Kidney glomerular epithelial cell (primary cell): ENCODE measurements around the gene PPP4R4.

Experiments used
- DNase-seq: peaks from one replicate; lab custom pipeline; 2025; lab: John Stamatoyannopoulos, UW

PPP4R4 gene, protein sequence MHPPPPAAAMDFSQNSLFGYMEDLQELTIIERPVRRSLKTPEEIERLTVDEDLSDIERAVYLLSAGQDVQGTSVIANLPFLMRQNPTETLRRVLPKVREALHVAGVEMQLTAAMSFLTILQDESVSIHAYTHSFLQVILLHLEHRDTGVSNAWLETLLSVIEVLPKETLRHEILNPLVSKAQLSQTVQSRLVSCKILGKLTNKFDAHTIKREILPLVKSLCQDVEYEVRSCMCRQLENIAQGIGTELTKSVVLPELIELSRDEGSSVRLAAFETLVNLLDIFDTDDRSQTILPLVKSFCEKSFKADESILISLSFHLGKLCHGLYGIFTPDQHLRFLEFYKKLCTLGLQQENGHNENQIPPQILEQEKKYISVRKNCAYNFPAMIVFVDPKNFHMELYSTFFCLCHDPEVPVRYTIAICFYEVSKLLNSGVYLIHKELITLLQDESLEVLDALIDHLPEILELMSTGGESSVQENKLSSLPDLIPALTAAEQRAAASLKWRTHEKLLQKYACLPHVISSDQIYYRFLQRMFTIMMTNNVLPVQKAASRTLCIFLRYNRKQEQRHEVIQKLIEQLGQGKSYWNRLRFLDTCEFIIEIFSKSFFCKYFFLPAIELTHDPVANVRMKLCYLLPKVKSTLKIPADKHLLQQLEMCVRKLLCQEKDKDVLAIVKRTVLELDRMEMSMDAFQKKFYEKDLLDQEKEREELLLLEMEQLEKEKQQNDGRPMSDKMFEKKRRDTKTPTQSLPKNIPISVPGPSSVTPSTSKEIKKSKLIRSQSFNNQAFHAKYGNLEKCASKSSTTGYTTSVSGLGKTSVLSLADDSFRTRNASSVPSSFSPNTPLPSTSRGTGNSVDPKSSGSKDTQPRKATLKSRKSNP

DNA sequence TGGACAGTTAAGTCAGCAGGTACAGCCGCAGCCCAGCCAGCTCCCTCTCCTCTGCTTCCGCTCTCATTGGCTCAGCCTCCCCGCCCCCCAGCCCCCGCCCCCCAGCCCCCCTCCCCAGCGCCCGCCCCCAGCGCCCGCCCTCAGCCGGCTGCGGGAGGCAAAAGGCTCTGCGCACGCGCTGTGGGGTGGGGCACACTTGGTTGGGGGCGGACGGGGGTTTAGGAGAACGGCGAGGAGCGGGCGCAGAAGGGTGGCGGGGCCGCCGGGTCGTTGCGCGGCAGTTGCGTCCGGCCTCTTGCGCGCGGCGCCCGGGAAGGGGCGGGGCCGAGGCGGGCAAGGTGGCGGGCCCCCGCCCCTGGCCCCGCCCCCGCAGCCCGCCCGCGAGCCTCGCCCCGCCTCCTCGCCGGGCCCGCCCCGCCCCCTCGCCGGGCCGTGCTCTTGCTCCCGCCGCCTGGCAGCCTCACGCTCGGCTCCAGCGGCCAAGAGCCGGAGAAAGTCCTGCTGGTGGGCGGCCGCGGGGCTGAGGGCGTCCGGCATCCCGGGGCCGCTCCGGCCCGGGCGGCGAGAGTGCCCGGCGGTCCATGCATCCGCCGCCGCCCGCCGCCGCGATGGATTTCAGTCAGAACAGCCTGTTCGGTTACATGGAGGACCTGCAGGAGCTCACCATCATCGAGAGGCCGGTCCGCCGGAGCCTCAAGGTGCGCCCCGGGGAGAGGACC is at the start of gene PPP4R4:
PPP4R4 (plus strand) TSS at position 438 of the 719 bp plus-strand sequence; CDS start at position 582, 144 bp downstream.
- peak; percentile 71 for DNase-seq

DNA sequence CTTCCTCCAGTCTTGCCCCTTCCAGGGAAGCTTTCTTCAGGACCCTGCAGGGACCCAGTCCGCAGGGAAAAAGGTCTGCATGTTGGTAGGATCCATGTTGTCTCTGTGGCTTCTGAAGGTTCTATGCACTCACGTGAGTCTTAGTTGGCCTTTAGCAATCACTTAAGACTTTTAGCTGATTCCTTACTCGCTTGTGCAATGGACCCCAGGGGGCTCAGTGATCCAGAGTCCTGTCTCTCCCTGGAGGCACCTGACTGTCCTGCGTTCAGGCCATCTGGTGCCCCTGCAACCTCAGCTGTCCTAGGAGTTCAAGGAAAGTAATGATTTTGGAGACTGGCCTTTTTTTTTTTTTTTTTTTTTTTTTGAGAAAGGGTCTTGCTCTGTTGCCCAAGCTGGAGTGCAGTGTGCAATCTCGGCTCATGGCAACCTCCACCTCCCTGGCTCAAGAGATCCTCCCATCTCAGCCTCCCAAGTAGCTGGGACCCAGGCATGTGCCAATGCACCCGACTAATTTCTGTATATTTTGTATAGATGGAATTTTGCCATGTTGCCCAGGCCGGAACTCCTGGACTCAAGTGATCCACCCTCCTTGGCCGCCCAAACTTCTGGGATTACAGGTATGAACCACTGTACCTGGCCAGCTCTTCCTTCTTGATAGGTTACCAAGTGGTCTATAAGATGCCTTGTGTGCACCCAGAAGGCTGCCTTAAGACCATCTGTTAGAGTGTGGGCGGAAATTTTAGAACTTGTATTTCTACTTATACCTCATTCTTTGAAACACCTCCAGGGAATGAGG is 49.3 kb upstream of the PPP4R4 start:
- DNase-seq, result no peak

DNA sequence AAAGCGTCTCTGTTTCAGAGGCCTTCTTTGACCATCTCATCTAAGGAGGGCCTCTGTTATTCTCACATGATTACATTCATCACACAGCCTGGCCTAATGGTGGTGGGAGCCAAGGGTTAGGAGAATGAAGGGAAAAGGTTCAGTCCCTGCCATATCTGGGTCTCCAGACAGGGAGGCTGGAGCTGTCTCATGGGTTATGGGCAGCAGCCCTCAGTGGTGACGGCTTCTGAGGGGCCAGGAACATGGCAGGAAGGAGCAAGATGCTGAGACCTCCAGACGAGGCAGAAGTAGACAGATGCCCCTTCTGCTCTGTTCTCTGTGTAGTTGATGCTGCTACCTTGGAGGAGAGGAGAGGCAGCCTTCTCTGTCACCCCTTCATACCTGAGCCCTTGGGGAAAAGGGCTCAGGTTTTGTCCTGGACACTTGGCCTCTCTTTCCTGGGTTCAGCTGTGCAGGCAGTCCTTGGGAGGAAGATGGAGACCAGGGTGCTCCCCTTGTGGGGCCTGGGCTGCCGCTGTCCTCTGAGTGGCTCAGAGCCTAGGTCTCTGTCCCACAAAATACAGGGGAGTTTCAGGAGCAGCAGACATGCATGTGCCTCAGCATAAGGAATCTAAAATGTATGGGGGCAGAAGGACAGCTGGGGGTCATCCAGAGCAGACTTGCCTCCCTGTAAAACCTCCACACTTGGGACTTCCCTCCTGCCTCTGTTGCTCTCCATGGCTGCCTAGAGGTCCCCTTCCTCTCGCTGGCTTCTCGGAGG is 48.3 kb upstream of the PPP4R4 start:
- no peak for DNase-seq

DNA sequence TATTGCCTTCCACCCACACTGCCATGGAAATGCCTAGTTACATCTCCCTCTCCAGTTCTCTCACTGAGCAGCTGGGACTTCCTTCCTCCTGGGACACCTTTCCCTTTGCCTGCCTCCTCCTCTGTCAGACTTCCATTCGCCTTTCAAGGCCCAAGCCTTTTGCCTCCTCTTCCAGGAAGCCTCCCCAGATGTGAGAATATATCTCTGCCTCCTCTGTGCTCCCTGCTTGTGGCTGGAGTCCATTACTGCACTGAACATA is 47.8 kb upstream of the PPP4R4 start:
- DNase-seq, result no peak

DNA sequence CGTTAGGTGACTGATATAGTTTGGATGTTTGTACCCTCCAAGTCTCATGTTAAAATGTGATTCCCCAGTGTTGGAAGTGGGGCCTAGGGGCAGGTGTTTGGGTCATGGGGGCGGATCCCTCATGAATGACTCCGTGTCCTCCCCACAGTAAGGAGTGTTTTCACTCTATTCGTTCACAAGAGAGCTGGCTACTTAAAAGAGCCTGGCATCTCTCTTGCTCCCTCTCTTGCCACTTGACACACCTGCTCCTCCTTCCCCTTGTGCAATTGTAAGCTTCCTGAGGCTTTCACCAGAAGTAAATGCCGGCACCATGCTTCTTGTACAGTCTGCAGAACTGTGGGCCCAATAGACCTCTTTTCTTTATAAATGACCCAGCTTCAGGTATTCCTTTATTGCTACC is 47.3 kb upstream of the PPP4R4 start:
- no peak for DNase-seq

DNA sequence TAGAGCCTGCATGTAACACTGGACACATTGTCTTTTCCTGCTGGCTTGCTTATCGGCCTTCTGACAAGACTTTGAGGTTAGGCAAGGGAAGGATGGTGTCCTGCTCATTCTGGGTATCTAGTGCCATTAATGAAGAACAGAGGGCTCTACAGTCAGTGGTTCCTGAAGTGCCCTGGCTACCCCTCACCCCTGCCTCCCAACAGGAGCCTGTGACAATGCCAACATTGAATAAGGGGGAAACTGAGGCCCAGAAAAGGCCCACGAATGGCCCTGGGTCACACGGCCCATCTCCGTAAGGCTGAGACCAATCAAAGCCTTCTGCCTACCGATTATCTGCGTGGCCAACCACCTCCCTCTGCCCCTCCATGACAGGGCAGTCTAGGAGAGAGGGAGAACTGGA is 46.8 kb upstream of the PPP4R4 start:
- no peak for DNase-seq

DNA sequence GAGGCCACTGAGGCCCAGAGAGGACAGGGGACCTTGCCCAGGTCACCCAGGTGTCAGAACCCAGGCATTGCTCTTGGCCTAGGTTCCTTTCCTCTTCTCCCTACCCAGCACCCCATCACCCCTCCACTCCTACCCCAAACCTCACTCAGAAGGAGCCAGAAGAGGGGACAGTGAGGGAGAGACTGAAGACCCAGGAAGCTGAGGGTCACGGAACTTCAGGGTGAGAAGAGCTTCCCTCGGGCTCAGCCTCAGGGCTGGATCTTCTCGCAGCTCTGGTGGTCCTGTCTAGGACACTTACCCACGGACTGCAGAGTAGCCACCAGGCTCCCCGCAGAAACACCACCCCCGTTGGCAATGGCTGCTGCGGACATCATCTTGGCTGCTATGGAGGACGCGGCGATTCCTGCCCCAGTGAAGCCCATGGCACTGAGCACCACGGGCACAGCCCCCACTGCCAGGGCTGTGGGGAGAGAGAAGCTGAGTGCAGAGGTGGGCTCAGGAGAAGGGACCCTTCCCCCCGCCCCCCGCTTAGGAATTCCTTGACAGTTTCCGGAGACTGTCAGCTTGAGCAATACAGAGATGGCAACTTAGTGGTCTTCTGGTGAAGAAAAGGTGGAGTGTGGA is 45.8 kb upstream of the PPP4R4 start:
- DNase-seq, result no peak

DNA sequence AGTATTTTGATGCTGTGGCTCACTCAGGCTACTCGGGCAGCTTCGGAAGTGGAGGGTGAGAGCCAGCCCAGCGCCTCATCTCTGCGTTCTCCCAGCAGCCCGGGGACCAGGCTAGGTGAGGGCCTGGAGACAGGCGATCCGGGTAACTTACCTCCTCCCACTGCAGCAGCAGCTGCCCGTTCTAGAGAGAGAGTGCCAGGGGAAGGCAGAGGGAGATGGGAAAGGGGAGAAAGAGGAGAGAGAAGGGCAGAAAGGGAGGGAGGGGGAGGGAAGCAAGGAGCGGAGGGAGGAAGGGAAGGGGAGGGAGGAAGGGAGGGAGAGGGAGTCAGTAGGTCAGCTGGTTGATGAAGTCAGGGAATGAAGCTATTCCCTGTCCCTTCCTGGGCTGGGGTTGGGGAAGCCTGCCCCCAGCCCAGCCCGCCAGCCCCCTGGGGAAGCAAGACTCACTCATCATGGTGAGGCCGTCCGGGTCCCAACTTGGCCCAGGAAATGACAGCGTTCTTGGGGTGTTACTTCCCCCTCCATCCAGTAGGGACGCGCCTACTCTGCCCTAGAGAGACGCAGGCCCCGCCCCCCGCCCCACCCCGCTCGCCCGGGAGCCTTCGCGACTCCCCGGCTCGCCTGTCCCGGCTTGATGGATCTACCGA is 44.9 kb upstream of the PPP4R4 start, which contains the start of gene IFI27L2:
IFI27L2 (minus strand) TSS at position 494 of the 647 bp plus-strand sequence; CDS start at position 454, 40 bp downstream.
- DNase-seq, result peak; percentile 61

DNA sequence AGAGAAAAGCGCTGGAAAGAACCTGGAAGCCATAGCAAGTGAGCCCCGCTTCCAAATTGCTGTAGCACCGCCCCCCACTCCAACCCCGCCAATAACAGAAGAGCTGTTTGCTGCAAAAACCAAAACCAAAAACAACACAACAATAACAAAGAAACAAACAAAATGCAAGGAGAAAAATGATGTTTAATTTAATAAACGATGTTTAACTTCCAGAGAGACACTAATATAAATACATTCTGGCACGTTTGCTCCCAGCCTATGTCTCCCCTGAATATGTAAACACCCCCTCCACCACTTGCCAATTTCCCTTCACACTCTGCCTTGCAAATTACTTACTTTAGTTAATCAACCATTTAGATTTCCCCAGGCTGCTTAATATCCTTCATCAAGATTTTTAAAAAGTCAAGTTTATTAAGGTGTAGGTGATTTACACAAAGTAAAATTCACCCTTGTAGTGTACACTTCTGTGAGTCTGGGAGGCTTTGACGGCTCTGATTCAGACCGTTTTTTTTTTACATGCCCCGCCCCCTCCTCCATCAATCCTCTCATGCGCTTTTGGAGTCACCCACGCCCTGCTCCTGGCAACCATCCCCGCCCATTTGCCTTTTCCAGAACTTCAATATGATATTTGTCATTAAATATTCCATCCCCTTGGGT is 44.2 kb upstream of the PPP4R4 start:
- DNase-seq, result peak; percentile 34

DNA sequence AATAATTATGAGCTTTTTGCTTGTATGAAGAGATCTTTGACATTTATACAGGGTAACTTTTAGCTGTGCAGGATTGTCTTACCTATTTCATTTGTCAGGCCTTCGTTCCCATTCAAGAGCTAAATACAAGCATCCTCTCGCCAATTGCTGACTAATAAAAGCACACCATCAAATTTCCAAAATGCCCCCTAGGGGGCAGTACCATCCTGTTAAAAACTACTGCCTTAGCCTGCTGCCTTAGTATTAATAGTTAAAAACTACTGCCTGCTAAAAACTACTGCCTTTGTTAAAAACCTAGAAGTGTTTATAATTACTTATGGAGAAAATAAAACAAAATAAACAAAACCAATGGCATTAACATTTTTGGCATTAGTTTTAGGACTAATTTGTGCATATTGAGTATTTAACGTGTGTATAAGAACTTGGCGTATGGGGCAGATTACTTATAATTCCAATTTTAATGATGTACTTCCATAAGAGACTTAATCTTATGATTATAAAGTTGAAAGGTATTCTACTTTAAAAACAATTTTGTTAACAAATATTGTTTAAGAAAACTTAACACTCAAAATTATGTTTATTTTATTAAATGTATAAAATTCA is 41.7 kb upstream of the PPP4R4 start:
- peak; percentile 72 for DNase-seq

DNA sequence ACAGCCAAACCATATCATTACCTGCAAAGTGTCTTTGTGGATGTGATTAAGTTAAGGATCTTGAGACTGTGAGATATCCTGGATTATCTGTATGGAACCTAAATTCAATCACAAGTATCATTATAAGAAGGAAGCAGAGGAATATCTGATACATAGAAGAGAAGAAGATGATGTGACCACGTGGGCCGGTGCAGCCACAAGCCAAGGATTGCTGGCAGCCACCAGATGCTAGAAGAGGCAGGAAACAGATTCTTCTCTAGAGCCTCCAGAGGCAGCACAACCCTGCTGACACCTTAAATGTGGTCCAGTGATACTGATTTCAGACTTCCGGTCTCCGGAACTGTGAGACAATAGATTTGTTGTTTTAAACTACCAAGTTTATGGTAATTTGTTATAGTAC is 38.6 kb upstream of the PPP4R4 start:
- no peak for DNase-seq

DNA sequence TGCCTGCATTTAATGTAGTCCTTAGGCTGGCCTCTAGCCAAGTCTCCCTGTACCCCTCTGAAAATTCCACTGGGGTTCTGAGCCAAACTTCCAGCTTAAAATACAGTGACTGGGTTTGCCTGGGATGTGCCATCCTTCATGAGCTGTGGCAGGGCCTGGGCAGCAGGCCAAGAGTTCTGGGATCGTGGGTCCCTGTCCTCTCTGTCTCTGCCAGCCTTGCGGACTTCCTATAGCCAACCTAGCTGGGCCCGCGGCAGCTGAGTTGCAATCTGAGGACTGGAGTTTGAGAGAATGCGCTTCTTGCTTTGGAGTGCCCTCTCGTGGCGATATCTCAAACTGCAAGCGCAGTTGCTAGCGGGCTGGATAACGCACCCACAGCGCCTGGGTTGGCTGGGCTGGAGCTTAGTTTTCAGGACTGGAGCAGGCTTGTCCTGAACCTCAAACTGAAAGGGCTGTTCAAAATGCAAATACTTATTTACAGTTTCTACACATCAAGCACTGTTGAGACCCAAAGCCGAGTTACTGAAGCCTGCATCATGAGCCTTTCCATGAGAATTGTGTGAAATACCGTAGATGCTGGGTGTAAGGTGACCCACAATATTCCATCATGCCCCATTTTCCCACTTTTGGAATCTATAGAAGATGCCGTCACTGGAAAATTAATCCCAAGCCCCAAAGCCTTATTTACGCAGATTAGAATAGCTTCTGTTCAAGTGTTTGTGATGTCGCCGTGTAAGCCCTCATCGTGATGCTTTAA is 37.4 kb upstream of the PPP4R4 start:
- peak; percentile 75 for DNase-seq

DNA sequence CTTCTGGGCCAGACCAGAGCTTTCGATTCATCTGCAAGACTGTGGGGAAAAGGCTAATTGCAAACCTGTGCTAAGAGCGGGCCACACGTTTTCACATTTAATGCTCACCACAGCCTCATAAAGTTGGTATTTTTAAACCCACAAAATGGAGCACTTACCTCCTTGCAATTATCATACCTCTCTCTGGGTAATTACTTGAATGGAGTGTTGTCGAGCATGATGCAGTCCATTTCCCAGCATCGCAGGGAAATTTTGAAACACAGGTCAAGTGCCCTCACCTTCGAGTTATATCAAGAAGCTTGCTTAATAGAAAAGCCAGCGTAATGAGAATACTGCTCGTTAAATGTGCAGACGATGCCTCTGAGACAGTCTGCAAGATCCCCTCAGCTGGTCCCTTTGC is 35.9 kb upstream of the PPP4R4 start:
- DNase-seq, result no peak

DNA sequence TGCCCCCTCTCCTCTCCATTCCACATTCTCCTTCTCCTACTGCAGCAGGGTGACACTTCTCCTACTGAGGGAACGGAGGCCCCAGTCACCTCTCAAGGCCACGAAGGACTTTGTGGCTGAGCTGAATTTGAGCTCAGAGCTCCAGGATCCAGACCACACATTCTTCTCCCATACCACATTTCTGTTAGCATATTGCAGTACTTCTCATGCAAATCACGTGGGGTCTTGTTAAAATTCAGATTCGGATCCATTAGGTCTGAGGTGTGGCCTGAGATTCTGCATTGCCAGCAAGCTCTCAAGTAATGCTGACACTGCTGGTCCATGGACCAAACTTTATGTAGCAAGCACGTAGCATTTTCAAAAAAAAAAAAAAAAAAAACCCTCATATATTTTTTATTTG is 35.1 kb upstream of the PPP4R4 start:
- DNase-seq, result no peak

DNA sequence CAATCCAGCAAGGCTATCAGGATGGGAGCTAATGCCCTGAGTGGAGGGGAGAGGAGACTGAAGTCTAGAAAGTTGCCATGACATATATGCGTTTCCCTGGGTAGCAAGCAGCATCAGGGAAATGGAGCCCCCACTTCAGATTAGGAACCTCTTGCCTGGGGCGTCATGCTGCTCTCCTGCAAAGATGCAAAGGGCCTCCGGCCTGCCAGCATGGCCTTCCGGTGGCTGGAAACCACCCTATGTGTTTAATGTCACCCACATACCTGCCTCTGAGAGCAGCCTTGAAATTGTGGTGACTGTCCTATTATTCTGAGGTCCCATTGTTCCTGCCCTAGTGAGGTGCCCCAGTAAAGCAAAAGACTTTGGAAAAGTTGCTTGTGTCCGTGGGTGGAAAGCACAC is 34.7 kb upstream of the PPP4R4 start:
- DNase-seq, result no peak

DNA sequence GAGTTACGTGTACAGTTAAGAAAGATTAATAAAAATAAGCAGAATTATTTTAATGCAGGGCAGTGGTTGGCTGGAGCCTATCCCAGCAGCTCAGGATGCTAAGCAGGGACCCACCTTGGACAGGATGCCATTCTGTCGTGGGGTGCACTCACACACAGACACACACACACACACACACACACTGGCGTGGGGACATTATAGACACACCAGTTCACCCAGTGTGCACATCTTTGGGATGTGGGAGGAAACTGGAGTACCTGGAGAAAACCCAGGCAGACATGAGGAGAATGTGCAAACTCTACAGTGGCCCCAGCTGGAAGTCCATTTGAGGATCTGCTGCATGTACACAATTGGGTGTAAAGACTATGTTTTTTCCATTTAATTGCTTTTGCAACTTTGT is 31.9 kb upstream of the PPP4R4 start:
- DNase-seq, result no peak

DNA sequence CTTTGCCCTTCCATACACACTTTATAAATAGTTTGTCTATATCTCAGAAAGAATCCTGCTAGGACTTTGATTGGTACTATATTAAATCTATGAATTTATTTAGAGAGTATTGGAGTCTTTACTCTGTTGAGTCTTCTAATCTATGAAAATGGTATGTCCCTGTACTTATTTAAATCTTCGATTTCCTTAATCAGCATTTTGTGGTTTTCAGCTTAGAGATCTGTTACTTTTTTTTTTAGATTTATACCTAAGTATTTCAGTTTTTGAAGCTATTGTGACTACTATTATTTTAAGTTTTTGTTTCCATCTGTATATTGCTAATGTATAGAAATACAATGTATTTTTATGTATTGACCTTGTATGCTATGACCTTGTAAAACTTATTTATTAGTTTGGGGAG is 31.3 kb upstream of the PPP4R4 start:
- DNase-seq, result no peak

DNA sequence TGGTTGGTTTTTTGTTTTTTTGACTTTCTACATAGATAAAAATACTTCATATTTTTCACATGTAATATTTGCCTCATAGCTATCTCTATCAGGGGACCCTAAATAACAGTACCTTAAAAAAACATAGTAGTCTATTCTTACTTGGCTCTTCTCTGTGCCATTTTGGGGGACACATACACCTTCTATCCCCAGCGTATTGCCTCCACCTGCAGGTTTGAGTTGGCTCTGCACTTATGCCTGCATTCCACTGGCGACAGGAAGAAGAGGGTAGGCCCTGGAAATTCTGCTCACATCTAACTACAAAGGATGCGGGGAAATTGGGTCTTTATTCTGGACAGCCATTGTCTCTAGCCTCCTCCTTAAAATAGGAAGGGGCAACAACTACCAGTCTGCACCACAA is 30.9 kb upstream of the PPP4R4 start:
- DNase-seq, result no peak
